HG03378 (cell line): Measurements from ENCODE around the gene NDUFC1.

Experiments used
- ATAC-seq: cut with Tn5 transposase; IDR thresholded peaks from one replicate; pipeline ENCODE4 v1.9.1; 2021; ENCODE audit warnings: mild to moderate bottlenecking, moderate library complexity; ENCODE audit not compliant: unreplicated experiment

NDUFC1 gene

GRCh38 chr4:139253046-139253445, 49.2 kb downstream of the NDUFC1 start:
- ATAC-seq = no peak

GRCh38 chr4:139247700-139248238, 54.5 kb downstream of the NDUFC1 start:
- ATAC-seq = no peak

- ATAC-seq = no peak
Observed at GRCh38 chr4:139247241-139247640, 55.0 kb downstream of the NDUFC1 start.

GRCh38 chr4:139246166-139246565, 56.1 kb downstream of the NDUFC1 start:
- ATAC-seq = no peak

- no peak for ATAC-seq
Observed at GRCh38 chr4:139245590-139245989, 56.7 kb downstream of the NDUFC1 start.

- no peak for ATAC-seq
Observed at GRCh38 chr4:139243448-139244365, 58.6 kb downstream of the NDUFC1 start.

GRCh38 chr4:139242511-139243051, 59.7 kb downstream of the NDUFC1 start:
- no peak for ATAC-seq

GRCh38 chr4:139241784-139242151, 60.5 kb downstream of the NDUFC1 start:
- no peak for ATAC-seq

- ATAC-seq = no peak
Observed at GRCh38 chr4:139241086-139241783, 61.0 kb downstream of the NDUFC1 start.
